SH-SY5Y (cell line): ENCODE results near the gene KLHL40.

Experiments
- GATA2 ChIP-seq: IDR thresholded peaks from 2 replicates; pipeline ENCODE4 v1.6.1; 2011; ENCODE audit warnings: mild to moderate bottlenecking, low read depth, low read length
- GATA3 ChIP-seq: IDR thresholded peaks from 2 replicates; pipeline ENCODE4 v1.6.1; 2011; ENCODE audit warnings: low read depth, mild to moderate bottlenecking, low read length, moderate library complexity

The KLHL40 gene

DNA sequence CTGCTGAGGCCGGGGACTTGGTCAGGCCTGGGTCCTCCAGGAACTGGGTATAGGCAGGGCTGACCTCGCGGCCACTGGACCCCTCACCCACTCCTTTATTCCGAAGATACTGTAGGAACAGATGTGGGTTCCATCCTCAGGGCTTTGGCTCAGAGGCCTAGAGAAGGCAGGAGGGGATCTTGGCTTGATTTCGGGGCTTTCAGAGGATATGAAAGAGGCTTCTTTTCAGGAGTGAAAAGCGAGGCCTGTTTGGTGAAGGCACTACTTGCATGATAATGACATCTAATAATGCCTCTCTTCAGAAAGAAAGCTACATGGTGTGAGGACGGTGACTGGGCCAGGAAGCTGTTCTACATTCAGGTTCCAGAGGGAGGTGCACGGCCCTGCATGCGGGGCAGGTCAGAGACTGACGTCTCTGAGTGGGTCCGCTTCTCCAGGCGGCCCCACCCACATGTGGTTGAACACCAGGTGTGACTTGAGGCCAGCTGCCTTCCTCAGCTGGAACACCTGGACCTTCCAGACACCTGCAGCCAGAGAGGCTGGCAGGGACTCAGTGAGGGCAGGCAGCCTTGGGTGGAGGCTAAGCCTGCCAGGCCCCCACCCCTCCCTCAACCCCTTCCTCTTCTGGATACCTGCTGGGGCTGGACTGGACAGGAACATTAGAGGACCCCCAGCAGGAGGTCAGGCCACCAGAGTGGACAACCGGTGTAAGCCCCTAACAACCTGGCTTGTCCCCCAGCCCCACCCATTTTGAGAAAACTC, 48.3 kb downstream of the KLHL40 start:
- TF ChIP-seq GATA3, result no peak
- no peak for TF ChIP-seq GATA2

DNA sequence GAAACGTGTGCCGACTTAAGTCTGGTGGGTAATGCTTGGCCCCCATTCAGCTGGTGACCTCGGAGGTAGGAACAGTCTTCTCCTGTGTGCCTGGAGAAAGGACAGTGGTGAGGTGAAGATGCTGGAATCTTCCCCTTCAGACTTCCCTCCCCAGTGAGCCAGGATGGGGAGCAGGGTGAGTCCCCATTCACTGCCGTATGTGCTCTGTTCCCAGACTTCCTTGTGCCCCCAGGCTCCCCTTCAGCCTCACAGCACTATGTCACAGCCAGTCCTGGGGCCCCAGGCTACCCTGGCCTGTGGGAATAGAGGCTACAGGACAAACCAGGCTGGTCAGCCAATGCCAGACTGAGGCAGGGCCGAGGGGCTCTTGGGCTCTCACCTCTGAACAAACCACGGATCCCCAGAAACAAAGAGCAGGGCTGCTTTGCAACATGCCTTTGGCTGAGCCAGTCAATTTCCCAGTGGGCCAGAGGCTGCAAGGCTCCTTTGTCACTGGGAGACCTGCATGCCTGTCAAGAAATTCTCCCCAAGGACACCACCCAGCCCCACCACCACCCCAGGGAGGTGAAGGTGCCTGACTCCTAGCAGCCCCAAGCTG, 49.0 kb downstream of the KLHL40 start:
- no peak for TF ChIP-seq GATA3
- no peak for TF ChIP-seq GATA2

DNA sequence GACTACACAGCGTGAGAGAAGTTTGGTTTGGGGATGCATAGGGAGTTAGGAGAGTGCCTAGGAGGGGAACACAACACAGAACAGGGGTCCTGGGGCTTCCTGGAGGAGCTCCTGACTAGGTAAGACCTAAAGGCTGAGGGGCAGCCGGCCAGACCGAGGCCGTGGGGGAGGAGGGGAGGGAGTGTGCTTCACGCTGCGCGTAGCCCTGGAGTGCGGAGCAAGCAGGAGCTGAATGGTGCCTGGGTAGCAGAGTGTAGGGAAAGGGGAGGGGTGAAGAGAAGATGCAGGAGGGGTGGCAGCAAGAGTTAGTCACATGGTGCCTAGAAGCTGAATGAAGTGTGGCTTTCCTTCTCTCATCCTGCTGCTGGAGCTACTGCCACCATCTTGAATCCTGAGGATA, 49.7 kb downstream of the KLHL40 start:
- TF ChIP-seq GATA3, result no peak
- TF ChIP-seq GATA2, result no peak

DNA sequence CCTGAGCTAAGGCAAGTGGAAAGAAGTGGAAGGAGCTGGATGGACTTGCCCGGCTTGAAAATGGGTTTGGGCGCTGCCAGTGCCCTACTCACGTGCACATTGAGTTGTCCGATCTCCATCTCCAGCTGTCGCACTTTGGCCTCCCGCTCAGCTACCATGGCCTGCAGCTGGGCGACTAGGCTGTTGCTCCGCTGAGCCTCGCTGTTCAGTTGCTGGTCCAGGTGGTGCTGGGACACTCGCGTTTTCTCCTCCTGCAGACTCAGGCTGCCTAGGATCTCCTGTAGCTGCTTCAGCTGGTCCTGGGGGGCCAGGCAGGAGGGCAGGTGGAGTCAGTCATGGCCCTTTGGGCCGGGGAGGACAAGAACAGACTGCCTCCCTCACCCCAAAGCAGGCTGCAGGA, 50.3 kb downstream of the KLHL40 start:
- no peak for TF ChIP-seq GATA3
- no peak for TF ChIP-seq GATA2

DNA sequence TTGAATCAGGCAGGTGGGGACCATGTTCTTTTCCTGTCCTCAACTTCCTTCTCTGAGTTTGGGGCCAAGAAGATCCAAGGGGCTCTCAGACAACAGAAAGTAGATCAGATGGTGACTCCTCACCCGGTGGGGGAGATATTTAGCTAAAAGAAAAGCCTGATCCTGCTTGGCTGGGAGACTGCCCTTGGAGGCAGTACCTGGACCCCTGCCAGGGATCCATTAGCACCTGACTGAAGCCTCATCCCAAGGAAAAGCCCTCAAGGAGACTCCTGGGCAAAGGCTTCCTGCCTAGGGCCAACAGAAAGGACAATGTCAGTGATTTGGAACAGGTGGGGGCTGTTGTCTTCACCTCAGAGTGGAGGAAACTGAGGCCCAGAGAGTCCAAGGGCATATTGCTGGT, 50.7 kb downstream of the KLHL40 start:
- no peak for TF ChIP-seq GATA3
- no peak for TF ChIP-seq GATA2

DNA sequence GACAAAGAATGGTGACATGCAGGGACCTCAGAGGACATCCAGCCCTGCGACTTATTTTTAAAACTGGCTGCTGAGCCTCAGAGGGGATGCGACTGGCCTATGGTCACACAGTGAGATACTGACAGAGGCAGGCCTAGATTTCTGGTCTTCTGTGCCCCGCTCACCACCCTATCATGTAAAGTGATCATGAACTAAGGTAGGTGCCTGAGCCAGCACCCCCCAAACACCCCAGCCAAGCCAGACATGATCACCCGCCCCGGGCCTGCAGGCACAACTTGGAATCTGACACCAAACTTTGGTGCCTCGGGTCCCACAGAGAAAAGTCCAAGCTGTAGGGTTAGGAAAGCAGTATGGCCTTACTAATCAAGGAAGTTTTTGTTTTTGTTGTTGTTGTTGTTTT, 51.2 kb downstream of the KLHL40 start:
- TF ChIP-seq GATA2 (no peak), GATA3 (no peak)

DNA sequence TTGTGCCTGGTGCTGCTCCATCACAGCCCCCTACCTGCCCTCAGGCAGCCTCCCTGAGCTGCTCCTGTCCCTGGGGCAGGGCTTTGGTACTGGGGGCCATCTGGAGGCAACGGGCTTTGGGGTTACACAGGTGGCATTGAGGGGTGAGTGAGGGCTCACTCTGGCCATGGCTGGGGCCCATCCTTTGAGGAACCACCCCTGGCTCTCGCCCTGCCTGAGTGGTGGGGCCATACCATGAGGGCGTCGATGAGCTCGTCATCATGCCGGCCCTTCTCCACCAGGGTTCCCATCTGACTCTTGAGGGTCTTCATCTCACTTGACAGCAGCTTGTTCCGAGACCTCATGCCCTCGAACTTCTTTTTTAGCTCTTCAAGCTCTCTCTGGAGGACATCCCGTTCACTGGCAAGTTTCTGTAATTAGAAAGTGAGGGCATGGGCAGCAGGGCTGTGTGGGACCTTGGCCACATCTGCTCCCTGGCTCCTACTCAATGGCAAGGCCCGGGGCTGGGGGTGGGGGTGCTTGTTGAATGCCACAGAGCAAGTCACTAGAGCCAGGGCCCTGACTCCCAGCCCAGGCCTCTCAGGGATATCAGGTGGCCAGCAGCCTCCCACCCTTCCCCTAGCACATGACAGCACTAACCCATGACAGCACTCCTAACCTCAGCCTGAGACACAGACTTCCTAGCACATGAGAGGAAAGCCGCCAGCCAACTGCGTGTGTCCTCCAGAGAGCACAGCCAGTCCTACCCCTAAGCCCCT, 54.2 kb downstream of the KLHL40 start:
- TF ChIP-seq GATA2, result no peak
- TF ChIP-seq GATA3, result no peak

DNA sequence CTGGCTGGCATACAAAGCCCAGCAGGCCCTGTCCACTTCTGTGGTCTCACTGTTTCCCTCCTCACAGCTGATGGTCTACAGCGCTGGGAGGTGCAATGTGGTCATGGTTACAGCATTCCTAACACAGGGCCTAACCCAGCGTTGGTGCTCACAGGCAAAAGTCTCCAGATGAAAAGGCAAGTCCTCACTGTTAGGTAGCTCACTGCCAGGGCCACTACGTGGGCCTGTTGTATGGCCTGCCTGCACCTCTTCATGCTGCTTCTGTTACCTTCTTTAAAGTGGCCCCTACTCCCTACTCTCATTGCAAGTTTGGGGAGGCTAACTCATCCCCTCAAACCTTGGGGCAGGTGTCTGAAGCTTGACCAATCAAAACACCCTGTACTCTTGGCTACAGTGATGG, 56.5 kb downstream of the KLHL40 start:
- TF ChIP-seq GATA2, result no peak
